Fibroblast of lung (primary cell): Measurements from ENCODE around the gene PABPN1.

ENCODE experiments used
- EZH2 ChIP-seq: IDR thresholded peaks from 2 replicates; pipeline ENCODE4 v1.5.1; 2012; ENCODE audit warnings: low read length, control low read depth, mild to moderate bottlenecking; ENCODE audit errors: missing control alignments
- TF ChIP-seq, protein P1 (sequence below), 2 donors: IDR thresholded peaks in 1 of 2; conservative IDR thresholded peaks in 1 of 2; 1 replicate in 1 of 2; 2 replicates in 1 of 2; pipeline ENCODE4 v1.5.1; 2011 to 2012; ENCODE audit warnings: low read length in 2 of 2, control low read depth in 1 of 2, inconsistent platforms in 1 of 2, low read depth in 1 of 2, mild to moderate bottlenecking in 1 of 2

DNA sequence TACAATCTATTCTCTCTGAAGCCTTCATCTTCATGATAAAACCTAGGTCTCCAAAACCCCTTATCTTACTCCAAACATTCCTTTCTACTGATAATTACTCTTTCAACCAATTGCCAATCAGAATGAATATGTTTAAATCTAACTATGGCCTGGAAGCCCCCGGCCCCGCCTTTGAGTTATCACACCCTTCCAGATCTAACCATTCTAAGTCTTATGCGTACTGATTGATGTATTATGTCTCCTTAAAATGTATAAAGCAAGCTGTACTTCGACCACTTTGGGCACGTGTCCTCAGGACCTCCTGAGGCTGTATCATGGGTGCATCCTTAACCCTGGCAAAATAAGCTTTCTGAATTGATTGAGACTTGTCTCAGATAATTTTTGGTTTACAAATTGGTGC is 14.4 kb downstream of the PABPN1 start:
- TF ChIP-seq, protein P1, sequence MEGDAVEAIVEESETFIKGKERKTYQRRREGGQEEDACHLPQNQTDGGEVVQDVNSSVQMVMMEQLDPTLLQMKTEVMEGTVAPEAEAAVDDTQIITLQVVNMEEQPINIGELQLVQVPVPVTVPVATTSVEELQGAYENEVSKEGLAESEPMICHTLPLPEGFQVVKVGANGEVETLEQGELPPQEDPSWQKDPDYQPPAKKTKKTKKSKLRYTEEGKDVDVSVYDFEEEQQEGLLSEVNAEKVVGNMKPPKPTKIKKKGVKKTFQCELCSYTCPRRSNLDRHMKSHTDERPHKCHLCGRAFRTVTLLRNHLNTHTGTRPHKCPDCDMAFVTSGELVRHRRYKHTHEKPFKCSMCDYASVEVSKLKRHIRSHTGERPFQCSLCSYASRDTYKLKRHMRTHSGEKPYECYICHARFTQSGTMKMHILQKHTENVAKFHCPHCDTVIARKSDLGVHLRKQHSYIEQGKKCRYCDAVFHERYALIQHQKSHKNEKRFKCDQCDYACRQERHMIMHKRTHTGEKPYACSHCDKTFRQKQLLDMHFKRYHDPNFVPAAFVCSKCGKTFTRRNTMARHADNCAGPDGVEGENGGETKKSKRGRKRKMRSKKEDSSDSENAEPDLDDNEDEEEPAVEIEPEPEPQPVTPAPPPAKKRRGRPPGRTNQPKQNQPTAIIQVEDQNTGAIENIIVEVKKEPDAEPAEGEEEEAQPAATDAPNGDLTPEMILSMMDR (conservative IDR thresholded peaks at IDR 0.05 in 1 of 2, IDR thresholded peaks at IDR 0.05 in 1 of 2; ENCODE audit: low read depth in 1 of 2, low read length in 2 of 2) = no peak
- TF ChIP-seq EZH2 = no peak
